ENCODE results near the gene LEF1.
A peak's percentile ranks its signal among the peaks of the same experiment; 100 is the strongest.

Gene LEF1

DNA sequence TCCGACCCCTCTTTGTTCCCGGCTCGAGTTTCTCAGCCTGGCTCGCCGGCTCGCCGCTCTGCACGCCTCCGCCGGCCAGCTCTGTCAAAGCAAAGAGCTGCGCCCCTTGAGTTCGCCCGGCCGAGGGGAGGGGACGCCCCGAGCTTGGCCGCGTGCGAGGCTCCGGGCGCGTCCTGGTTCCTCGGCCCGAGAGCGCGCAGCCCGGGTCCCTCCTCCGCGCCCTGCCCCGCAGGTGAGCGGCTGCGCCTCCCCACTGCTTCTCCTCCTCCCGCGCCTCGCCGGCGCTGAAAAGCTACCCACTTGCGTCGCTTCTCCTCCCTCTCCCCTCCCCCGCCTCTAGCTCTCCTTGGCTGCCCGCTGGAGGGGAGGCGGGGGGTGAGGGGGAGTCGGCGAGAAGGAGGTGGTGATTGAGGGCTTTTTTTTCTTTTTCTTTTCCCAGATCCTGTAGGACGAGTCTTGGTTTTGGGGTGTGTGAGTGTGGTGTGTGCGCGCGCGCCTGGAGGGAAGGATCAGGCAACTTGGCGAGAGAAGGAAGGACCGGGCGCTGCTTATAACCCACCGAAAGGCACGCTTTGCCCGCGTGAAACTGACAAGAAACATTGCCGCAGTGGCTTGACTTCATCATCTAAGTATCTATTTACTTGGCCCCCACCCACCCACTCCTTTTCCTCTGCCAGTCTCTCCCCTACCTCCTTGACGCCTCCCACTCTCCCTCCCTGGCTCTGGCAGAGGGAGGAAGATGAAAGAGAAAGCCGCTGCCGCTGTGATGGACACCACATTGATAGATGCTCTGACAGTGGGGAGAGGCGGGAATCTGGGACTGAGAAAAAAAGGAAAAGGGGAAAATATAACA, at the start of gene LEF1:
LEF1 (minus strand) TSS at position 262 of the 853 bp plus-strand sequence. CDS start 1,165 bp downstream, outside the sequence.
- DNase-seq (ENCODE audit: low read depth): no peak

GRCh38 chr4:108216510-108216909, 47.8 kb upstream of the LEF1 start:
- DNase-seq (ENCODE audit: low read depth): no peak

GRCh38 chr4:108215055-108215454, 46.3 kb upstream of the LEF1 start:
- no peak for DNase-seq (ENCODE audit: low read depth)

GRCh38 chr4:108213723-108214122, 45.0 kb upstream of the LEF1 start:
- no peak for DNase-seq (ENCODE audit: low read depth)

DNA sequence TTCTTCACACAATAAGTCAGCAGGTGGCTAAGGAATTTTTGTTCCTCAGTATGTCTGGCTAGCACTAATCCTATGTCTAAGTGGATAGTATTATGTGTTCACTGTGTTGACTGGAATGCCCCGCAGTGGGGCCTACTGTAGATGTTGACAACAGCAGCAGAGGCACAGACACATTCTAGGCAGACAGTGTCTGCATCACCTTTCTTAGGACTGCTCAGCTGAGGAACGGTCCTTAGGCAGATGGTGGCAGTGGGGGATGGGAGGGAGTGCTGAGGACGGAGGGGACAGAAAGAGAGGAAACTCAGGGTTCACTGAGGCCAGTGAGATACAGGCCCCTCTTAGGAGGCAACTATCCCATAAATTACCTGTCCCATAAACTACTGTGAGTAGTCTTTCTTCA, 44.6 kb upstream of the LEF1 start:
- DNase-seq (ENCODE audit: low read depth): no peak

DNA sequence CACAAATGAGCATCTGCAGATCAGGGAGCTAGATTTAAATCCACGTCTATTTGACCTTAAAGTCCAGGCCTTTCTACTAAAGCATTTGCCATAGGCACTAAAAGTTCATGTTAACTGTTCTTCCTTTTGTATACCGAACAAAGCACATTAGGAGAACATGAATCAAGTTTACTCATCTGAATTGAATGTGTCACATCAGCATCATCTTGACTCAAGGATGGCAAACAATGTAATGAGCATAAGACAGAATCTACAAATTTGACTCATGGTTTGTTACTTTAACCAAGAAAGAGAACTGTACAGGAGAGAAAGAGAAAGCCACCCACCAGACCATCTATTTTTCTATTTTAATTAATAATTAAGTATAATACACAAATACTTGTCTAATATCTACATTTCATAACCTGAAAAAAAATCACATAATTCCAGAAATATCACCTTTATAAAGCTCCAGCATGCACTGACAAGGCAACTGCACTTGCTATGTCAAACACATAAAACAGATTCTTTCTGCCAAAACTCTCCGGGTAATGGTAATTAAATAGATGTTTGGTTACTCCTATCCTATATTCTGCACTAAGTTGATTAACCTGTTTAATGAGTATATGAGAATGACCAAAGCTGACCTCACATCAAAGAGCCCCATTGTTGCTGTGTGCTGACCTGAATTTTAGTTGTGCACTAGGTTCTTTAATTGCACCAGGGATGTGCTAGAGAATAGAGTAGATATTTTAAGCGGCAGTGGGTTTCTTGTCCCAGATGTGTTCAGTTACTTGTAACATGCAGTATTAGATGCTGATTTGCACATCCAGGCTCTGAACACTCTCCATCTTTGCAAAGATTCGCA, 42.5 kb upstream of the LEF1 start:
- DNase-seq (ENCODE audit: low read depth): no peak

DNA sequence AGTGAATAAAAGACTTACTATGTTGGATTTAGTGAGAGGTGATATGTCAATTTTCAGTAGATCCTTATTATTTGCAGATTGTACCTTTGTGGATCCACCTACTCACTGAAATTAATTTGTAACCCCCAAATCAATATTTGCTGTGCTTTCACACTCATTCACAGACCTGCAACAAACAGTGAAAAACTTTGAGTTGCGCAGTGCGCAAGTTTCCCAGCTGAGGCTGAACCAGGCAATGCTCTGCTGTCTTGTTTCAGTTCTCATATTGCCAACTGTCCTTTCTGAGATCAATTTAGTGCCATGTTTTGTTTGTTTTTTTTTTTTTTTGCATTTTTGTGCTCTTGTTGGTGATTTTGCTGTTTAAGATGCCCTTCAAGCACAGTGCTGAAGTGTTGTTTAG, 40.8 kb upstream of the LEF1 start:
- no peak for DNase-seq (ENCODE audit: low read depth)

- no peak for DNase-seq (ENCODE audit: low read depth)
Measured at GRCh38 chr4:108205859-108206258, 37.1 kb upstream of the LEF1 start.

GRCh38 chr4:108204518-108204917, 35.8 kb upstream of the LEF1 start:
- DNase-seq (ENCODE audit: low read depth): no peak

- DNase-seq (ENCODE audit: low read depth): no peak
Measured at GRCh38 chr4:108203377-108203776, 34.6 kb upstream of the LEF1 start.

- DNase-seq (ENCODE audit: low read depth): no peak
Measured at GRCh38 chr4:108201774-108202173, 33.0 kb upstream of the LEF1 start.

- DNase-seq (ENCODE audit: low read depth): no peak
Measured at GRCh38 chr4:108199881-108200280, 31.1 kb upstream of the LEF1 start.

- DNase-seq (ENCODE audit: low read depth): peak; percentile 26
Measured at GRCh38 chr4:108193886-108194672, 25.3 kb upstream of the LEF1 start.

DNA sequence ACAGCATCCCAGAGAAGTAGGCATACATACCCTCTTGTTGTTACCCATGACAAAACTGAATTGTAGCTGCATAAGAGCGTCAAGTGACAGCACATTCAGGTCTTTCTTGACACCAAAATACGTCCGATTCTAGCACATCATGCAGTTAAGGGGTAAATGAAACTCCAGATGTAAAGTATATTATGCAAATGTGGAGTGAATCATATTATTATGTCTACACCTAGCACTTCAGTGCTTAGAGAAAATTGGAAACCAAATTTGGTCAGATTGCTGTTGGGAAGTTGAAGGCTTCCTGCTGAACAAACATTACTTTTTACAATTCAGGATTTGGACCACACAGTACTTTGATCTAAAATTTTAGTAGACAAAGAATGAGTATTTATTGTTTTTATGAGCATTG, 24.2 kb upstream of the LEF1 start:
- no peak for DNase-seq (ENCODE audit: low read depth)

DNA sequence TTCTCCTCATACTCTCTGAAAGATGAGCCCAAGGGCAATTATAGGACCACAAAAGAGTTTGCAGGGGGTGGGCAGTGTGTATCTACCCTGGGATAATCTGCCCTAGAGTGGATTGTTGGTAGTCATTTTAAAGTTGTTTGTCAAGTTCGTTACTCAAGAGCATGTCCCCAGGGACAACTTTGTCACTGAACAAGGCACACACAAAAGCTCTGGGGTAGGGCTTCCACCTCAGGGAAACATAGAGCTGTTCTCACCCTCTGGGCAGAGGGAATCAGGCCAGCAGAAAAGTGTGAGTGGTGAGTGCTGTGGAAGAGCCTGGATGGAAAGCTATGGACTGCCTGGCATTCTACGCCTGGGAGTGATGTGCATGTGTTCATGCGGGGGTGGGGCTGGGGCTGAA, 23.3 kb upstream of the LEF1 start:
- DNase-seq (ENCODE audit: low read depth): no peak

GRCh38 chr4:108191269-108191914, 22.7 kb upstream of the LEF1 start:
- no peak for DNase-seq (ENCODE audit: low read depth)

GRCh38 chr4:108188770-108189169, 20.0 kb upstream of the LEF1 start:
- DNase-seq (ENCODE audit: low read depth): no peak

- no peak for DNase-seq (ENCODE audit: low read depth)
Measured at GRCh38 chr4:108185252-108185651, 16.5 kb upstream of the LEF1 start.

DNA sequence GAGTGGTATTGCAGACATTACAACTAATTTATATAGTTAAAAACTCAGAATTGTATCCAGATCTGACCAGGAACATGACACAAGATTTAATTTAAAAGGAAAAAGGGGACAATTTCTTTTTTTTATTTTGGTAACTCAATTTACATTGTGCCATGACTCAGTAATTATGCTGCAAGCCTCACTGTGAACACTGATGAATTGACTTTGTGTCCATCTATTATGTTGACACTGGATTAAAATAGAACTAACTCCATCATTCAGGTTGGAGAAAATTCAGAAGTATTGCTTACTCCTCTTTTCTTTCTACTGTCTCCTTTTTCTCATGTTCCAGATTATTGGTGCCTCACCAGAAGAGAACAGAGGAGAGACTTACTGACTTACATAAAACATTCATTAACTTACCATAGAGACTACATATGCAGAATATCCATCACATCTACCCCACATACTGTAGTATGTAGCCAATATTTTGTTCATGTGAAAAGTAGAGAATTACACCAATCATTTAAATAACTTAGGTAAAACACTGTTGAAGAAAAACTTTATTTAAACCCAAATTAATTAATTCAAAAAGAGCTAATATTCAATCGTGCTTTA, 15.8 kb upstream of the LEF1 start:
- DNase-seq (ENCODE audit: low read depth): no peak

DNA sequence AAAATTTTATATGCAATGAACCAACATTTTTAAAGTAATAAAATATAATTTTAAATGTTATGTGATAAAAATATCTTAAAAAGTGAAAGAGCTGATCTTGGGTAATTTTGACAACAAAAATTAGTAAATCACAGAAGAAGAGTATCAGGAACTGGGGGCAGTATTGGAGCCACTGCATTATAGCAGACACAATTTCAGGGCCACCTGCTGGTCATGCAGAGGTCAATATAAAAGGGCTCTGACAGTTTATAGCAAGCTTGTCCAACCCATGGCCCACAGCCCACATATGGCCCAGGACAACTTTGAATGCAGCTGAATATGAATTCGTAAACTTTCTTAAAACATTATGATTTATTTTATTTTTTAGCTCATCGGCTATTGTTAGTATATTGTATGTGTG, 13.0 kb upstream of the LEF1 start:
- DNase-seq (ENCODE audit: low read depth): no peak

- no peak for DNase-seq (ENCODE audit: low read depth)
Measured at GRCh38 chr4:108180513-108180912, 11.8 kb upstream of the LEF1 start.
